HG02981 (cell line): ENCODE measurements around the gene PDE4B.

Experiments used
- ATAC-seq: cut with Tn5 transposase; IDR thresholded peaks from one replicate; pipeline ENCODE4 v1.9.1; 2021; ENCODE audit warnings: mild to moderate bottlenecking, moderate library complexity; ENCODE audit not compliant: unreplicated experiment

Gene PDE4B

GRCh38 chr1:66251546-66251945, 458.9 kb downstream of the PDE4B start:
- no peak for ATAC-seq

GRCh38 chr1:66253330-66253921, 460.7 kb downstream of the PDE4B start:
- peak; percentile 55 for ATAC-seq

- no peak for ATAC-seq
Measured at GRCh38 chr1:66254785-66255184, 462.1 kb downstream of the PDE4B start.

GRCh38 chr1:66256629-66257572, 464.2 kb downstream of the PDE4B start:
- no peak for ATAC-seq

GRCh38 chr1:66258404-66259105, 465.9 kb downstream of the PDE4B start:
- ATAC-seq: peak; percentile 81

- ATAC-seq: no peak
Measured at GRCh38 chr1:66261364-66261763, 468.7 kb downstream of the PDE4B start.

GRCh38 chr1:66262208-66262963, 469.7 kb downstream of the PDE4B start:
- ATAC-seq: no peak

- no peak for ATAC-seq
Measured at GRCh38 chr1:66265268-66265667, 472.6 kb downstream of the PDE4B start.

GRCh38 chr1:66265796-66266195, 473.1 kb downstream of the PDE4B start:
- ATAC-seq: no peak

GRCh38 chr1:66266350-66266749, 473.7 kb downstream of the PDE4B start:
- no peak for ATAC-seq

GRCh38 chr1:66266756-66267155, 474.1 kb downstream of the PDE4B start:
- ATAC-seq: no peak

- ATAC-seq: no peak
Measured at GRCh38 chr1:66267201-66267940, 474.7 kb downstream of the PDE4B start.

GRCh38 chr1:66269222-66269621, 476.5 kb downstream of the PDE4B start:
- ATAC-seq: no peak

GRCh38 chr1:66270119-66270812, 477.6 kb downstream of the PDE4B start:
- no peak for ATAC-seq

- ATAC-seq: no peak
Measured at GRCh38 chr1:66271216-66271903, 478.7 kb downstream of the PDE4B start.

- ATAC-seq: no peak
Measured at GRCh38 chr1:66271904-66272254, 479.2 kb downstream of the PDE4B start.

- ATAC-seq: no peak
Measured at GRCh38 chr1:66273656-66274055, 481.0 kb downstream of the PDE4B start.

- ATAC-seq: peak; percentile 49
Measured at GRCh38 chr1:66274634-66275033, 481.9 kb downstream of the PDE4B start.

GRCh38 chr1:66275083-66275482, 482.4 kb downstream of the PDE4B start:
- ATAC-seq: no peak
